Mammary epithelial cell (primary cell): ENCODE measurements around the gene ARPC1A.

Experiments
- CTCF ChIP-seq, 2 donors: IDR thresholded peaks in 1 of 2; conservative IDR thresholded peaks in 1 of 2; 2 replicates each; pipeline ENCODE4 v1.5.1; 2011 to 2012; ENCODE audit warnings: inconsistent platforms in 2 of 2, low read length in 2 of 2, mild to moderate bottlenecking in 2 of 2, control low read depth in 1 of 2, low read depth in 1 of 2; ENCODE audit not compliant: insufficient read depth in 1 of 2; ENCODE audit errors: extremely low read depth in 1 of 2
- EZH2 ChIP-seq: IDR thresholded peaks from 2 replicates; pipeline ENCODE4 v1.6.1; 2012; ENCODE audit warnings: low read length, inconsistent platforms, borderline replicate concordance

- TF ChIP-seq CTCF (conservative IDR thresholded peaks at IDR 0.05 in 1 of 2, IDR thresholded peaks at IDR 0.05 in 1 of 2; ENCODE audit: extremely low read depth in 1 of 2, insufficient read depth in 1 of 2, low read depth in 1 of 2, low read length in 2 of 2) (no peak), EZH2 (no peak)
These were observed 1.1 kb upstream of the ARPC1A start for GRCh38 chr7:99324559-99324958.
